Sigmoid colon (tissue), 7 donors: ENCODE results near the gene AGTR2. TPM values are rescaled to one million over a fixed set of nuclear protein-coding genes. Genes with fewer than 3 reads are reported as not detected.
"Not testable (repeated sequence)": the region's sequence is repeated elsewhere in the genome, so short reads cannot be mapped to it uniquely, and the experiment has no call there.

Experiments
- DNase-seq: peaks from one replicate; pipeline ENCODE4 v3.0.0-alpha.2; 2019
- H3K27ac ChIP-seq, 4 donors: fragments of 200-600 bp; sonication (generic); one replicate each; pipeline ENCODE4 v1.5.1; 2016 to 2019; ENCODE audit warnings: mild to moderate bottlenecking in 1 of 4
- H3K27me3 ChIP-seq, 3 donors: fragments of 200-600 bp; sonication (generic); one replicate each; pipeline ENCODE4 v1.5.1; 2019; ENCODE audit warnings: mild to moderate bottlenecking in 1 of 3
- H3K36me3 ChIP-seq, 4 donors: fragments of 200-600 bp; sonication (generic); one replicate each; pipeline ENCODE4 v1.5.1; 2016 to 2019
- H3K4me1 ChIP-seq, 4 donors: fragments of 200-600 bp; sonication (generic); one replicate each; pipeline ENCODE4 v1.5.1; 2017 to 2019
- H3K4me3 ChIP-seq, 4 donors: fragments of 200-600 bp; sonication (generic); one replicate each; pipeline ENCODE4 v1.5.1; 2017 to 2019; ENCODE audit warnings: mild to moderate bottlenecking in 2 of 4, moderate library complexity in 1 of 4
- H3K9me3 ChIP-seq, 4 donors: fragments of 200-600 bp in 3 of 4; sonication (generic) in 3 of 4; one replicate each; pipeline versions ENCODE4 v1.5.1 to v1.6.1; 2013 to 2019
- CTCF ChIP-seq, 4 experiments: fragments of 450-650 bp in 3 of 4; fragments of 200-600 bp in 1 of 4; IDR thresholded peaks; one replicate each; pipeline ENCODE4 v1.5.1; 2016 to 2019; ENCODE audit warnings: antibody characterized with exemption in 4 of 4, mild to moderate bottlenecking in 3 of 4, moderate library complexity in 2 of 4
- EP300 ChIP-seq, 4 donors: sonication (generic); formaldehyde crosslinking; IDR thresholded peaks; one replicate each; pipeline ENCODE4 v1.6.1; 2017; ENCODE audit warnings: antibody characterized with exemption in 4 of 4
- POLR2A ChIP-seq, 2 donors: fragments of 450-650 bp; IDR thresholded peaks; one replicate each; pipeline ENCODE4 v1.6.1; 2016; ENCODE audit warnings: antibody characterized with exemption in 2 of 2, mild to moderate bottlenecking in 2 of 2, moderate library complexity in 2 of 2
- POLR2AphosphoS5 ChIP-seq, 4 donors: sonication (generic); formaldehyde crosslinking; IDR thresholded peaks; one replicate each; pipeline ENCODE4 v1.6.1; 2017; ENCODE audit warnings: antibody characterized with exemption in 4 of 4
- WGBS, 2 donors: extraction: QIAGEN DNeasy Blood & Tissue Kit; methylation state at CpG; one replicate each; pipeline ENCODE4 v1.1.7; 2013; 5-methylcytosine and 5-hydroxymethylcytosine counted together
- intact Hi-C: fragments of 100-400 bp; cut with DNase I; formaldehyde crosslinking; loops from one replicate; pipeline ENCODE4 v1.15.1; 2023
- polyA plus RNA-seq, 3 donors: library from polyadenylated mRNA; stranded (reverse); fragments of 200-250 nt; gene quantifications; one replicate each; pipeline ENCODE4 v1.2.3, GENCODE V29; 2013
- total RNA-seq, 4 donors: library from RNA; depleted of rRNA; stranded (reverse); fragments of >200 nt; gene quantifications; one replicate each; pipeline ENCODE4 v1.1.0, GENCODE V29; 2016
- donor health status: healthy with polysubstance abuse.
- donor health status: Bipolar disorder and iron deficiency.
- donor health status: healthy.

The AGTR2 gene
- total RNA-seq = under 1 TPM in 2 of 4 donors, not detected in 2; under 0.01 to 0.28 TPM
- not detected for polyA plus RNA-seq

- no peak for DNase-seq
- Histone ChIP-seq H3K36me3 (no peaks in the 10 kb centered on the region), H3K4me3 (no peak within 1 kb of the TSS), H3K27me3 (no peaks in the 10 kb centered on the region), H3K9me3 (no peaks in the 10 kb centered on the region), H3K4me1 (no peaks in the 10 kb centered on the region), H3K27ac (no peak within 1 kb of the TSS)
- intact Hi-C loops = no loop called here
- WGBS, 2 donors = 44 to 62% methylated on average over 3 of the region's 3 CpGs
- TF ChIP-seq CTCF (IDR thresholded peaks at IDR 0.05) (no peak), EP300 (IDR thresholded peaks at IDR 0.05) (no peak), POLR2A (IDR thresholded peaks at IDR 0.05) (no peak), POLR2AphosphoS5 (IDR thresholded peaks at IDR 0.05) (no peak)
Measured at GRCh38 chrX:116170511-116170910, at the start of gene AGTR2. TSS of gene AGTR2 (plus strand) at chrX:116170744. CDS start at chrX:116172281, 1,537 bp downstream.

- no peaks in the 10 kb centered on the region for H3K36me3 ChIP-seq
- WGBS, 2 donors = 83 to 88% methylated on average over 1 of the region's 1 CpG
- no peak overlapping the region for H3K4me3 ChIP-seq
- no peak for DNase-seq
- no peak overlapping the region for H3K27ac ChIP-seq
- H3K9me3 ChIP-seq = no peaks in the 10 kb centered on the region
- no peaks in the 10 kb centered on the region for H3K27me3 ChIP-seq
- intact Hi-C loops = no loop called here
- no peaks in the 10 kb centered on the region for H3K4me1 ChIP-seq
- TF ChIP-seq CTCF (IDR thresholded peaks at IDR 0.05) = no peak
- TF ChIP-seq POLR2AphosphoS5 (IDR thresholded peaks at IDR 0.05) = no peak
- no peak for TF ChIP-seq EP300 (IDR thresholded peaks at IDR 0.05)
Measured at GRCh38 chrX:116135277-116135676, 35.3 kb upstream of the AGTR2 start.

- intact Hi-C loops, H3K4me1 ChIP-seq, H3K27ac ChIP-seq, H3K4me3 ChIP-seq, H3K9me3 ChIP-seq, H3K27me3 ChIP-seq, H3K36me3 ChIP-seq, DNase-seq: not testable (repeated sequence)
- 87 to 91% methylated on average over 1 of the region's 1 CpG for WGBS, 2 donors
Measured at GRCh38 chrX:116141270-116141669, 29.3 kb upstream of the AGTR2 start.

GRCh38 chrX:116142976-116143375 is 27.6 kb upstream of the AGTR2 start:
- no peak for DNase-seq
- Histone ChIP-seq H3K4me3 (no peak overlapping the region), H3K36me3 (no peaks in the 10 kb centered on the region), H3K9me3 (no peaks in the 10 kb centered on the region), H3K4me1 (no peaks in the 10 kb centered on the region), H3K27ac (no peak overlapping the region), H3K27me3 (no peaks in the 10 kb centered on the region)
- intact Hi-C loops = no loop called here
- WGBS, 2 donors = 56 to 69% methylated on average over 2 of the region's 2 CpGs
- TF ChIP-seq EP300 (IDR thresholded peaks at IDR 0.05) (no peak), CTCF (IDR thresholded peaks at IDR 0.05) (no peak), POLR2A (IDR thresholded peaks at IDR 0.05) (no peak), POLR2AphosphoS5 (IDR thresholded peaks at IDR 0.05) (no peak)

- TF ChIP-seq POLR2A (IDR thresholded peaks at IDR 0.05) = no peak
- TF ChIP-seq EP300 (IDR thresholded peaks at IDR 0.05) = no peak
- TF ChIP-seq CTCF (IDR thresholded peaks at IDR 0.05) = no peak
- no peak for TF ChIP-seq POLR2AphosphoS5 (IDR thresholded peaks at IDR 0.05)
- intact Hi-C loops = no loop called here
- no peak overlapping the region for H3K4me3 ChIP-seq
- H3K9me3 ChIP-seq = no peaks in the 10 kb centered on the region
- H3K27ac ChIP-seq = no peak overlapping the region
- no peaks in the 10 kb centered on the region for H3K36me3 ChIP-seq
- no peaks in the 10 kb centered on the region for H3K27me3 ChIP-seq
- WGBS, 2 donors = 70 to 85% methylated on average over 9 of the region's 9 CpGs
- no peak for DNase-seq
- no peaks in the 10 kb centered on the region for H3K4me1 ChIP-seq
Measured at GRCh38 chrX:116172976-116173375, 2.4 kb downstream of the AGTR2 start.
